Neural progenitor cell (in vitro differentiated cells): ENCODE results near the gene PHACTR1. TPM values are rescaled to one million over a fixed set of nuclear protein-coding genes. Genes with fewer than 3 reads are reported as not detected.

ENCODE experiments used
- DNase-seq: peaks from one replicate; pipeline ENCODE4 v3.0.0-alpha.2; 2016; ENCODE audit warnings: low spot score
- H2AFZ ChIP-seq: fragments of 200-600 bp; sonication (generic); replicated peaks from 2 replicates; pipeline ENCODE4 v1.6.1; 2016; ENCODE audit warnings: antibody characterized with exemption
- H3F3A ChIP-seq: fragments of 200-600 bp; sonication (generic); 2 replicates; pipeline ENCODE4 v1.6.1; 2016; ENCODE audit warnings: antibody characterized with exemption, low read depth
- H3K27ac ChIP-seq: fragments of 200-600 bp; sonication (generic); 2 replicates; pipeline ENCODE4 v1.5.1; 2016; ENCODE audit warnings: mild to moderate bottlenecking
- H3K27me3 ChIP-seq: fragments of 200-600 bp; sonication (generic); 2 replicates; pipeline ENCODE4 v1.6.1; 2016; ENCODE audit warnings: mild to moderate bottlenecking, moderate library complexity
- H3K36me3 ChIP-seq: fragments of 200-600 bp; sonication (generic); 2 replicates; pipeline ENCODE4 v1.5.1; 2016
- H3K4me1 ChIP-seq: fragments of 200-600 bp; sonication (generic); 2 replicates; pipeline ENCODE4 v1.6.1; 2016; ENCODE audit warnings: mixed run types
- H3K4me2 ChIP-seq: fragments of 200-600 bp; sonication (generic); 2 replicates; pipeline ENCODE4 v1.6.1; 2016
- H3K4me3 ChIP-seq: fragments of 200-600 bp; sonication (generic); 2 replicates; pipeline ENCODE4 v1.5.1; 2016
- H3K79me2 ChIP-seq: fragments of 200-600 bp; sonication (generic); 2 replicates; pipeline ENCODE4 v1.6.1; 2016; ENCODE audit warnings: low read depth
- H3K9ac ChIP-seq: fragments of 200-600 bp; sonication (generic); 2 replicates; pipeline ENCODE4 v1.6.1; 2016
- H3K9me3 ChIP-seq: fragments of 200-600 bp; sonication (generic); 2 replicates; pipeline ENCODE4 v1.5.1; 2016; ENCODE audit warnings: low read depth
- H4K20me1 ChIP-seq: fragments of 200-600 bp; sonication (generic); 2 replicates; pipeline ENCODE4 v1.6.1; 2016; ENCODE audit warnings: low read depth
- H3K27ac Mint-ChIP-seq: 3 replicates; pipeline ENCODE4 v1.8.0; 2021; ENCODE audit warnings: mixed read lengths
- H3K27me3 Mint-ChIP-seq: 2 replicates; pipeline ENCODE4 v1.8.0; 2022; ENCODE audit warnings: low read depth, mild to moderate bottlenecking, inconsistent platforms, moderate library complexity, mixed read lengths; ENCODE audit not compliant: insufficient read depth
- H3K36me3 Mint-ChIP-seq: 3 replicates; pipeline ENCODE4 v1.8.0; 2021; ENCODE audit warnings: mixed read lengths
- H3K4me1 Mint-ChIP-seq: 3 replicates; pipeline ENCODE4 v1.8.0; 2021; ENCODE audit warnings: mixed read lengths
- H3K4me3 Mint-ChIP-seq: 3 replicates; pipeline ENCODE4 v1.8.0; 2021; ENCODE audit warnings: mild to moderate bottlenecking, moderate library complexity, mixed read lengths
- H3K9me3 Mint-ChIP-seq: 3 replicates; pipeline ENCODE4 v1.8.0; 2020; ENCODE audit warnings: mixed read lengths
- CTCF ChIP-seq: fragments of 200-600 bp; sonication (generic); IDR thresholded peaks from 2 replicates; pipeline ENCODE4 v1.5.1; 2017; ENCODE audit warnings: antibody characterized with exemption, mild to moderate bottlenecking
- EZH2 ChIP-seq: fragments of 200-600 bp; sonication (generic); IDR thresholded peaks from 2 replicates; pipeline ENCODE4 v1.6.1; 2017; ENCODE audit warnings: antibody characterized with exemption, mild to moderate bottlenecking, moderate library complexity
- EZH2phosphoT487 ChIP-seq: fragments of 200-600 bp; sonication (generic); IDR thresholded peaks from 2 replicates; pipeline ENCODE4 v1.6.1; 2017; ENCODE audit warnings: antibody characterized with exemption
- total RNA-seq: library from RNA; depleted of rRNA; stranded (reverse); fragments of >200 nt; gene quantifications from 2 replicates; pipeline ENCODE4 v1.2.3, GENCODE V29; 2015; ENCODE audit warnings: low replicate concordance

PHACTR1 gene
- total RNA-seq, 1 donor from 2014 or later = 2.4 TPM

DNA sequence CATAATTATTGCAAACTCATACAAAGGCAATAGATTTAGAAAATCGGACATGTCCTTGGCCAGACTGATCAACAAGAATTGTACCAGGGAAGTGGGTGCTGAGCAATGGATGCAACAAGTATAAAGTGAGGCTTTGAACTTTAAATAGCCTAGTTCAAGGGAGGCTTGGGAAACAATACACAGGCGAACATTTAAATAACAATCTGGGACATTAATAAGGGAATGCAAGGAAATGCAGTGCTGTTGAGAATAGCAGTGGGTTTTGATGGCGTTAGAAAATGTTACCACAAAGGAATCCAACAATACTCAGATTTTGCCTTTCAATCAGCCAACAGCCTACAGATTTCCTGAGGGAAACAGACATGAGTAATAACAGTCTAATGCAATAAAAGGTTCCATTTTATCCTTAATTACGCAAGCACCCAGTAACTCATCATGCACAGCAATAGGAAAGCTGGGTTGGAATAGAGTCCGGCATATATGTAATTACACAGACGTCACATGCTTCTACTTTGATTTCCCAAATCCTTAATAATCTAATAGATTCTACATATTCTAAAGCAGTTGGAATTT, 134.6 kb downstream of the PHACTR1 start:
- Histone ChIP-seq H3K9ac (no peak overlapping the region), H4K20me1 (no peaks in the 10 kb centered on the region), H3K79me2 (no peaks in the 10 kb centered on the region), H3K27me3 (no peaks in the 10 kb centered on the region), H3K4me2 (no peak overlapping the region), H3K36me3 (no peaks in the 10 kb centered on the region), H3F3A (peaks cover 4% of the 10 kb centered on the region), H2AFZ (no peak overlapping the region), H3K9me3 (no peaks in the 10 kb centered on the region), H3K4me1 (peaks cover 16% of the 10 kb centered on the region), H3K27ac (no peak overlapping the region), H3K4me3 (no peak overlapping the region)
- Mint-ChIP-seq H3K4me3 (no peak overlapping the region), H3K27ac (no peak overlapping the region), H3K9me3 (no peaks in the 10 kb centered on the region), H3K4me1 (peaks cover 8% of the 10 kb centered on the region), H3K36me3 (no peaks in the 10 kb centered on the region), H3K27me3 (no peaks in the 10 kb centered on the region)
- TF ChIP-seq CTCF = no peak
- TF ChIP-seq EZH2phosphoT487 = no peak
- no peak for TF ChIP-seq EZH2
- DNase-seq = no peak

GRCh38 chr6:12861603-12862002, 145.0 kb downstream of the PHACTR1 start:
- Mint-ChIP-seq H3K4me1 (peaks cover 23% of the 10 kb centered on the region), H3K27me3 (no peaks in the 10 kb centered on the region), H3K9me3 (no peaks in the 10 kb centered on the region), H3K4me3 (no peak overlapping the region), H3K27ac (no peak overlapping the region), H3K36me3 (peaks cover 2% of the 10 kb centered on the region)
- Histone ChIP-seq H3K79me2 (no peaks in the 10 kb centered on the region), H4K20me1 (no peaks in the 10 kb centered on the region), H3K27me3 (no peaks in the 10 kb centered on the region), H3K4me3 (no peak overlapping the region), H3F3A (no peaks in the 10 kb centered on the region), H2AFZ (no peak overlapping the region), H3K9ac (no peak overlapping the region), H3K9me3 (no peaks in the 10 kb centered on the region), H3K4me1 (peaks cover 17% of the 10 kb centered on the region), H3K4me2 (no peak overlapping the region), H3K27ac (no peak overlapping the region), H3K36me3 (no peaks in the 10 kb centered on the region)
- DNase-seq = no peak
- TF ChIP-seq EZH2phosphoT487 (no peak), CTCF (no peak), EZH2 (no peak)

- TF ChIP-seq EZH2phosphoT487 (no peak), EZH2 (no peak), CTCF (no peak)
- no peak overlapping the region for H3K4me3 Mint-ChIP-seq
These were observed 148.6 kb downstream of the PHACTR1 start for GRCh38 chr6:12865117-12865516.

More at GRCh38 chr6:12865117-12865516, 148.6 kb downstream of the PHACTR1 start:
- Histone ChIP-seq H3K9ac (no peak overlapping the region), H3F3A (no peaks in the 10 kb centered on the region), H3K79me2 (no peaks in the 10 kb centered on the region), H3K4me3 (no peak overlapping the region), H3K4me1 (peaks cover 23% of the 10 kb centered on the region), H3K27ac (no peak overlapping the region), H3K4me2 (no peak overlapping the region), H4K20me1 (no peaks in the 10 kb centered on the region), H3K36me3 (no peaks in the 10 kb centered on the region), H3K27me3 (no peaks in the 10 kb centered on the region), H3K9me3 (no peaks in the 10 kb centered on the region), H2AFZ (no peak overlapping the region)
- DNase-seq = no peak
- Mint-ChIP-seq H3K4me1 (peaks cover 24% of the 10 kb centered on the region), H3K36me3 (no peaks in the 10 kb centered on the region), H3K27ac (no peak overlapping the region), H3K27me3 (no peaks in the 10 kb centered on the region), H3K9me3 (no peaks in the 10 kb centered on the region)
